ENCODE data around the gene PLA2G4C.

DNA sequence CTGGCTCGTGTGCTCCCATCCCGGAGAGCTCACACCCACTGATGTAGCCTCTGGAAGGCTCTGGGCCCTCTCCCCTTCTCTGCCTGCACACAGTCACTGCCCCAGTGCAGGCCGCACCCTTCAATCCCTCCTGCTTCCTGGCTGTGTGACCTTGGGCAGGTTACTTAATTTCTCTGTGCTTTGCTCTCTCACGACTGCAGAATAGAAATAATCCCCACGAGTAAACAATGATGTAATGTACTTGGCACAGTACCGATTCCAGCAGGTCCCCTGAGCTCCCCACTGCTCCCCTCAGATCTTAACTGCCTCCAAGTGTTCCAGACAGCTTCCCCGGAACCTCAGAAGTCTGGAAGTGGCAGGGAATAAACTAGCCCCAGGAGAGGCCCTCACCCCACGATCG lies 43.4 kb upstream of the PLA2G4C start:
- TF ChIP-seq, protein P1, sequence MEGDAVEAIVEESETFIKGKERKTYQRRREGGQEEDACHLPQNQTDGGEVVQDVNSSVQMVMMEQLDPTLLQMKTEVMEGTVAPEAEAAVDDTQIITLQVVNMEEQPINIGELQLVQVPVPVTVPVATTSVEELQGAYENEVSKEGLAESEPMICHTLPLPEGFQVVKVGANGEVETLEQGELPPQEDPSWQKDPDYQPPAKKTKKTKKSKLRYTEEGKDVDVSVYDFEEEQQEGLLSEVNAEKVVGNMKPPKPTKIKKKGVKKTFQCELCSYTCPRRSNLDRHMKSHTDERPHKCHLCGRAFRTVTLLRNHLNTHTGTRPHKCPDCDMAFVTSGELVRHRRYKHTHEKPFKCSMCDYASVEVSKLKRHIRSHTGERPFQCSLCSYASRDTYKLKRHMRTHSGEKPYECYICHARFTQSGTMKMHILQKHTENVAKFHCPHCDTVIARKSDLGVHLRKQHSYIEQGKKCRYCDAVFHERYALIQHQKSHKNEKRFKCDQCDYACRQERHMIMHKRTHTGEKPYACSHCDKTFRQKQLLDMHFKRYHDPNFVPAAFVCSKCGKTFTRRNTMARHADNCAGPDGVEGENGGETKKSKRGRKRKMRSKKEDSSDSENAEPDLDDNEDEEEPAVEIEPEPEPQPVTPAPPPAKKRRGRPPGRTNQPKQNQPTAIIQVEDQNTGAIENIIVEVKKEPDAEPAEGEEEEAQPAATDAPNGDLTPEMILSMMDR (IDR thresholded peaks at IDR 0.05): no peak
- no peak for TF ChIP-seq EP300 (IDR thresholded peaks at IDR 0.05)
